ENCODE results near the gene CCL1.

DNA sequence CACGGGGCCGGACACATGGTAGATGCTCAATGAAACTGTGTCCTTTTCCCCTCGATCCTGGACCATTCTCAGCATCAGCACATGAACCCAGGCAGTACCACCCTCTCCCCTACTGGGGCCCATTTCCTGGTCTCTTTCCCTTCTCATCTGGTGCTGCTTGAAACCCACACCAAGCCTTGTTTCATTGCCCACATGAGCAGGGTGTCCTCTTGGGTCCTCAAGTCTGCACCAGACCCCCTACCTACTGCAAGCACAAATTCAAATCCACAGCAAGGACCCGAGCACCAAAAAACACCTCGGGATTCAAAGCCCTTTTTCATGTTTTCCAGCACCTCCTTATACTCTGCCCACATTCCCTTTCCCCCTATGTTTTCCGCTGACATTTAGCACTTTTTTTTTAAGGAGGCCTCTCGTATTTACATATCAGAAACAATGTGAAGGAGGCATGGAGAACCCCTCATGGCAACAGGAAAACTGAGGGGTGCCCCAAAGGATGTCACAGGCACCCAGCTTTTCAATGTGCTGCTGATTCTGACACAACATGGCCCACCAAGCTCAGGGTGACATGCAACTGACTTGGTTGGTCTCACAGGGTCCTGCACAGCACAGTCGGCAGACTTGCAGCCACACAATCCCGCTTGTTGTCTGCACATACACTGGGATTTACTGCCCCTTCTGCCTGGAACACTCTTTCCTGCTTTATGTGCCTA, 4.6 kb upstream of the CCL1 start:
- TF ChIP-seq, protein P1, sequence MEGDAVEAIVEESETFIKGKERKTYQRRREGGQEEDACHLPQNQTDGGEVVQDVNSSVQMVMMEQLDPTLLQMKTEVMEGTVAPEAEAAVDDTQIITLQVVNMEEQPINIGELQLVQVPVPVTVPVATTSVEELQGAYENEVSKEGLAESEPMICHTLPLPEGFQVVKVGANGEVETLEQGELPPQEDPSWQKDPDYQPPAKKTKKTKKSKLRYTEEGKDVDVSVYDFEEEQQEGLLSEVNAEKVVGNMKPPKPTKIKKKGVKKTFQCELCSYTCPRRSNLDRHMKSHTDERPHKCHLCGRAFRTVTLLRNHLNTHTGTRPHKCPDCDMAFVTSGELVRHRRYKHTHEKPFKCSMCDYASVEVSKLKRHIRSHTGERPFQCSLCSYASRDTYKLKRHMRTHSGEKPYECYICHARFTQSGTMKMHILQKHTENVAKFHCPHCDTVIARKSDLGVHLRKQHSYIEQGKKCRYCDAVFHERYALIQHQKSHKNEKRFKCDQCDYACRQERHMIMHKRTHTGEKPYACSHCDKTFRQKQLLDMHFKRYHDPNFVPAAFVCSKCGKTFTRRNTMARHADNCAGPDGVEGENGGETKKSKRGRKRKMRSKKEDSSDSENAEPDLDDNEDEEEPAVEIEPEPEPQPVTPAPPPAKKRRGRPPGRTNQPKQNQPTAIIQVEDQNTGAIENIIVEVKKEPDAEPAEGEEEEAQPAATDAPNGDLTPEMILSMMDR (IDR thresholded peaks at IDR 0.05), result no peak
- no peak for TF ChIP-seq POLR2A (IDR thresholded peaks at IDR 0.05)

Data from Peyer's patch (tissue), 4 donors.